IMR-90 (cell line): ENCODE results near the gene BFSP1. TPM values are rescaled to one million over a fixed set of nuclear protein-coding genes. Genes with fewer than 3 reads are reported as not detected.
A peak's percentile ranks its signal among the peaks of the same experiment; 100 is the strongest.

Source experiments
- ATAC-seq: fragments of 200-7000 bp; cut with Tn5 transposase; 2 replicates; pipeline ENCODE4 v1.9.1; 2020; ENCODE audit warnings: low read depth, mild to moderate bottlenecking, moderate library complexity
- BruUV-seq: library from RNA; stranded (reverse); fragments of 400-500 nt; replicated peaks from 2 replicates; lab custom pipeline; 2021; lab: Mats Ljungman, UMichigan
- CTCF ChIA-PET: fragments of 300-600 bp; formaldehyde crosslinking; extraction: SDS; loops from one replicate; lab custom pipeline; 2021; ENCODE audit warnings: antibody characterized with exemption; lab: Yijun Ruan, JAX
- POLR2A ChIA-PET: fragments of 300-600 bp; sonication (Branson Sonifier 250); formaldehyde crosslinking; loops from one replicate; lab custom pipeline; 2022; ENCODE audit warnings: antibody characterized with exemption; ENCODE audit not compliant: unreplicated experiment; lab: Charles Lee
- DNase-seq: peaks from one replicate; pipeline ENCODE4 v3.0.0; 2013
- H2AFZ ChIP-seq: replicated peaks from 2 replicates; pipeline ENCODE3; 2013; ENCODE audit warnings: low read length, mild to moderate bottlenecking; ENCODE audit not compliant: poor library complexity
- H2AK5ac ChIP-seq: 2 replicates; pipeline ENCODE4 v1.6.1; 2013; ENCODE audit warnings: low read depth, low read length, inconsistent platforms
- H2AK9ac ChIP-seq: replicated peaks from 2 replicates; pipeline ENCODE3; 2013; ENCODE audit warnings: mild to moderate bottlenecking, low read depth, low read length, moderate library complexity; ENCODE audit not compliant: poor library complexity
- H2BK120ac ChIP-seq: 2 replicates; pipeline ENCODE4 v1.6.1; 2013; ENCODE audit warnings: low read depth, low read length, inconsistent platforms
- H2BK15ac ChIP-seq: 3 replicates; pipeline ENCODE4 v1.6.1; 2013; ENCODE audit warnings: low read depth, low read length, inconsistent platforms
- H2BK20ac ChIP-seq: 2 replicates; pipeline ENCODE4 v1.6.1; 2013; ENCODE audit warnings: low read depth, mild to moderate bottlenecking, inconsistent platforms, low read length, moderate library complexity
- H2BK5ac ChIP-seq: 2 replicates; pipeline ENCODE4 v1.6.1; 2013; ENCODE audit warnings: mild to moderate bottlenecking, low read depth, low read length, inconsistent platforms; ENCODE audit not compliant: poor library complexity, severe bottlenecking
- H3K14ac ChIP-seq: replicated peaks from 2 replicates; pipeline ENCODE4 v1.6.1; 2013; ENCODE audit warnings: low read depth, low read length, inconsistent platforms
- H3K18ac ChIP-seq: 2 replicates; pipeline ENCODE4 v1.6.1; 2013; ENCODE audit warnings: low read depth, low read length, control low read depth
- H3K23ac ChIP-seq: 2 replicates; pipeline ENCODE4 v1.6.1; 2013; ENCODE audit warnings: low read depth, low read length, inconsistent platforms
- H3K27ac ChIP-seq: 2 replicates; pipeline ENCODE4 v1.5.1; 2013; ENCODE audit warnings: mild to moderate bottlenecking, control low read depth, low read length; ENCODE audit not compliant: insufficient read depth
- H3K27me3 ChIP-seq: 2 replicates; pipeline ENCODE4 v1.6.1; 2013; ENCODE audit warnings: low read length; ENCODE audit not compliant: control insufficient read depth, insufficient read depth
- H3K36me3 ChIP-seq: 2 replicates; pipeline ENCODE4 v1.6.1; 2013; ENCODE audit warnings: low read length, mixed read lengths; ENCODE audit not compliant: control insufficient read depth, insufficient read depth
- H3K4ac ChIP-seq: 2 replicates; pipeline ENCODE4 v1.6.1; 2013; ENCODE audit warnings: low read depth, low read length, inconsistent platforms
- H3K4me1 ChIP-seq: 2 replicates; pipeline ENCODE4 v1.6.1; 2013; ENCODE audit warnings: low read length, mixed read lengths; ENCODE audit not compliant: control insufficient read depth, insufficient read depth
- H3K4me2 ChIP-seq: 2 replicates; pipeline ENCODE4 v1.6.1; 2013; ENCODE audit warnings: low read depth, mild to moderate bottlenecking, control low read depth, low read length, moderate library complexity
- H3K4me3 ChIP-seq: 2 replicates; pipeline ENCODE4 v1.5.1; 2013; ENCODE audit warnings: low read depth, mild to moderate bottlenecking, control low read depth, low read length, moderate library complexity; ENCODE audit not compliant: insufficient read depth
- H3K56ac ChIP-seq: 2 replicates; pipeline ENCODE4 v1.6.1; 2013; ENCODE audit warnings: low read length, inconsistent platforms; ENCODE audit not compliant: insufficient read depth; ENCODE audit errors: extremely low read depth
- H3K79me1 ChIP-seq, 2 experiments: 2 replicates each; pipeline ENCODE4 v1.6.1; 2013; ENCODE audit warnings: low read length in 2 of 2, inconsistent platforms in 1 of 2, low read depth in 1 of 2
- H3K9ac ChIP-seq: 2 replicates; pipeline ENCODE4 v1.6.1; 2013; ENCODE audit warnings: low read depth, low read length, control low read depth
- H3K9me1 ChIP-seq: 2 replicates; pipeline ENCODE4 v1.6.1; 2013; ENCODE audit warnings: low read length, inconsistent platforms; ENCODE audit not compliant: insufficient read depth
- H3K9me3 ChIP-seq: 2 replicates; pipeline ENCODE4 v1.6.1; 2013; ENCODE audit warnings: low read length; ENCODE audit not compliant: control insufficient read depth, insufficient read depth
- H4K20me1 ChIP-seq: 2 replicates; pipeline ENCODE4 v1.6.1; 2013; ENCODE audit warnings: low read length, inconsistent platforms; ENCODE audit not compliant: insufficient read depth
- H4K5ac ChIP-seq: 2 replicates; pipeline ENCODE4 v1.6.1; 2013; ENCODE audit warnings: mild to moderate bottlenecking, low read depth, low read length, control low read depth
- H4K8ac ChIP-seq, 2 experiments: 2 replicates each; pipeline ENCODE4 v1.6.1; 2013; ENCODE audit warnings: low read depth in 2 of 2, low read length in 2 of 2, control low read depth in 1 of 2, inconsistent platforms in 1 of 2
- H4K91ac ChIP-seq: 2 replicates; pipeline ENCODE4 v1.6.1; 2013; ENCODE audit warnings: low read depth, low read length, inconsistent platforms; ENCODE audit not compliant: insufficient read depth
- BHLHE40 ChIP-seq: fragments of 150-350 bp; IDR thresholded peaks from 2 replicates; pipeline ENCODE4 v1.6.1; 2016; ENCODE audit warnings: mild to moderate bottlenecking, low read depth, low read length
- CHD1 ChIP-seq: IDR thresholded peaks from 2 replicates; pipeline ENCODE4 v1.6.1; 2012; ENCODE audit warnings: low read depth, low read length, improper control_type of control experiment
- FOS ChIP-seq: fragments of 150-350 bp; IDR thresholded peaks from 2 replicates; pipeline ENCODE4 v1.6.1; 2016; ENCODE audit warnings: low read depth, low read length
- MAFK ChIP-seq: IDR thresholded peaks from 2 replicates; pipeline ENCODE4 v1.6.1; 2012; ENCODE audit warnings: low read depth, low read length, improper control_type of control experiment
- MAZ ChIP-seq: IDR thresholded peaks from 2 replicates; pipeline ENCODE4 v1.6.1; 2012; ENCODE audit warnings: low read depth, mild to moderate bottlenecking, low read length, improper control_type of control experiment, moderate library complexity, borderline replicate concordance
- MXI1 ChIP-seq: IDR thresholded peaks from 2 replicates; pipeline ENCODE4 v1.6.1; 2012; ENCODE audit warnings: low read depth, mild to moderate bottlenecking, low read length, moderate library complexity, borderline replicate concordance
- NFE2L2 ChIP-seq: fragments of 150-350 bp; IDR thresholded peaks from 2 replicates; pipeline ENCODE4 v1.6.1; 2016; ENCODE audit warnings: low read depth, mild to moderate bottlenecking, low read length
- POLR2A ChIP-seq: IDR thresholded peaks from 2 replicates; pipeline ENCODE4 v1.6.1; 2012; ENCODE audit warnings: mild to moderate bottlenecking, low read depth, low read length
- RCOR1 ChIP-seq: IDR thresholded peaks from 2 replicates; pipeline ENCODE4 v1.6.1; 2012; ENCODE audit warnings: mild to moderate bottlenecking, low read length, improper control_type of control experiment; ENCODE audit not compliant: insufficient replicate concordance
- RFX5 ChIP-seq: IDR thresholded peaks from 2 replicates; pipeline ENCODE4 v1.8.0; 2012; ENCODE audit warnings: low read depth, mild to moderate bottlenecking, low read length, moderate library complexity
- SMC3 ChIP-seq: fragments of 150-350 bp; IDR thresholded peaks from 2 replicates; pipeline ENCODE4 v1.6.1; 2016; ENCODE audit warnings: low read depth, mild to moderate bottlenecking, antibody characterized with exemption, low read length, moderate library complexity
- WGBS, 2 experiments: methylation state at CpG; one replicate each; pipeline versions ENCODE4 v1.1.5 to v1.1.7; 2013; ENCODE audit warnings: missing lambda C conversion rate in 2 of 2; ENCODE audit not compliant: insufficient read length in 1 of 2; ENCODE audit errors: extremely low coverage in 2 of 2; 5-methylcytosine and 5-hydroxymethylcytosine counted together
- dilution Hi-C: fragments of 300-500 bp; cut with HindIII; formaldehyde crosslinking; loops from one replicate; pipeline ENCODE4 v1.14.3; 2018; ENCODE audit warnings: low sequenced_read_pairs; ENCODE audit not compliant: unreplicated experiment
- in situ Hi-C: fragments of 300-500 bp; cut with MboI; formaldehyde crosslinking; loops from 3 replicates; pipeline ENCODE4 v1.14.3; 2019; ENCODE audit warnings: low sequenced_read_pairs, inconsistent platforms, mixed read lengths
- intact Hi-C: fragments of 100-400 bp; cut with micrococcal nuclease; formaldehyde crosslinking; loops from 2 replicates; pipeline ENCODE4 v1.10.0; 2022
- polyA plus RNA-seq, 3 experiments: library from polyadenylated mRNA; depleted of rRNA; stranded (reverse); fragments of >200 nt; gene quantifications; 2 replicates each; pipeline ENCODE4 v1.2.3, GENCODE V29; 2012; ENCODE audit warnings: low replicate concordance in 1 of 3
- total RNA-seq: library from RNA; depleted of rRNA; stranded (reverse); fragments of >200 nt; gene quantifications from 2 replicates; pipeline ENCODE4 v1.2.3, GENCODE V29; 2012
- TF ChIP-seq, protein P1 (sequence below): conservative IDR thresholded peaks from 2 replicates; pipeline ENCODE4 v1.5.1; 2012; ENCODE audit warnings: mild to moderate bottlenecking, low read depth, low read length, improper control_type of control experiment
- TF ChIP-seq, protein P2 (sequence below): fragments of 150-350 bp; IDR thresholded peaks from 2 replicates; pipeline ENCODE4 v1.6.1; 2017; ENCODE audit warnings: mild to moderate bottlenecking, antibody characterized with exemption, low read length, low read depth

Gene BFSP1
- total and polyA plus RNA-seq, 2 of the 4 experiments (the other 2 are of a cell fraction): 1.1 to 2.0 TPM

DNA sequence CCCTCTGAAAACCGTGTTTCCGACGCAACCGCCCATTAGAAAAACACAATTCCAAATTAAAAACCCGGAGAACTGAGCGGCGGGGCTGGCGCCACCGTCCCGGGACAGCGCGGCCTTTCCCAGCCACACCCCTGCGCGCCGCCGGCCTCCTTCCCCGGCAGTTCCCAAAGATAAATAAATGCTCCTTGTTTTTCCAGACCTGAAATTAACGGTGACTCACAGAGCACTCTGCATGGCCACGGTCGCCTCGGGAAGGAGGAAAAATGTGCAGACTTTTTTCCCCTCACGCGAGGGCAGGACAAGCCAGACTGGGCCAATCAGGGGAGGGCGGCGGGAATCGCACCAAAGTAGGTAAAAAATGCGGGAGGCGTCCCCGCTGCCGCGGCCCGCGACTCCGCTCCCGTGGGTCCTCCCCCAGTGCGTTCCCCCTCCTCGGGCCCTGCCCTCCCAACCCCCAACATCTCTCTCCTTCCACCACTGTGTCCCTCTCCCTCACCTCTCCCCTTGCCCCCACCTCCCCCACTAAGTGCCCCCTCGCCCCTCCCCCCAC lies 37.9 kb upstream of the BFSP1 start (continued):
- TF ChIP-seq MAFK (no peak), BHLHE40 (peak; percentile 90)

DNA sequence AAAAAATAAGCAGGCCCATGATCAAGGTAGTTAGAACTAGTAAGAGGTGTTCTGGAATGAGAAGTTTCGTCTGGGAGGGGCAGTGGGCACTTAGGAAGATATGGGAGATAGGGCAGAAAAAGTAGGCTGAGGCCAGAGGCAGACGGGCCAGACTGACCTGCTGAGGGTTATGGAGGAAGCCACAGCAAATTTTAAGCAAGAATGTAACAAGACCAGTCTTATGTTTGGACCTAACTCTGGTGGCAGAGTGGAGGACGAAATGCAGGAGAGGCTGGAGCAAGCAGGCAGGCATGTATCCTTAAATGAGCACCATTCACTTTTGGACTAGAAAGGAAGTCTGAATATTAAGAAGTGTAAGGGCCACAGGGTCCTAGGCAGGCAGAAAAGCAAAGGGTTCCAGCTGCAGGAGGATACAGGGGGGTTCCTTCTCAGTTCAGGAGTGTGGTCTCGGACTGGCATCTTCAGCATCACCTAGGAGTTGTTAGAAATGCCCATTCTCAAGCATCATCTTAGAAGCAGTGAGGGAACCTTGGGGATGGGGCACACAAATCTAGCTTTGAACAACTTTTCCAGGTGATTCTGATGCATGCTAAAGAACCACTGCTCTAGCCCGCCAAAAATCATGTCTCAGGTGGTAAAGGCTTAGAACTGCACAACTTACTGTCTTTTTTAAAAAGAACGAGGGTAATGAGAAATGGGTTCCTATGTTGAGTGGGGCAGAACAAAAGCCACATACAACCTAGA lies 37.0 kb upstream of the BFSP1 start:
- peaks cover 8 to 22% of the 10 kb centered on the region in 2 experiments for H3K79me1 ChIP-seq
- H2BK5ac ChIP-seq: peak overlapping the region; percentile 77
- peak overlapping the region; percentile 96 for H2BK15ac ChIP-seq
- H3K14ac ChIP-seq: peak overlapping the region; percentile 94
- H3K4me2 ChIP-seq: peak overlapping the region; percentile 52
- ChIA-PET CTCF (no interaction called here), POLR2A (no interaction called here)
- no peak for ATAC-seq
- no peak overlapping the region for H3K4me3 ChIP-seq
- peak overlapping the region; percentile 93 for H4K91ac ChIP-seq
- WGBS, 2 experiments: 88% methylated on average over 2 of the region's 6 CpGs; no CpG with 5 or more reads in 1 of the 2 experiments
- no peaks in the 10 kb centered on the region for H3K36me3 ChIP-seq
- peak overlapping the region; percentile 90 for H2AK9ac ChIP-seq
- no peaks in the 10 kb centered on the region for H3K27me3 ChIP-seq
- H3K23ac ChIP-seq: peak overlapping the region; percentile 91
- peak overlapping the region; percentile 82 for H3K9ac ChIP-seq
- dilution Hi-C loops (no loop called here), intact Hi-C loops (no loop called here), in situ Hi-C loops (no loop called here)
- H3K4ac ChIP-seq: peak overlapping the region; percentile 94
- peak overlapping the region; percentile 92 for H2BK20ac ChIP-seq
- H4K8ac ChIP-seq: peak overlapping the region; percentile 72 to 93
- peak overlapping the region; percentile 46 for H2AFZ ChIP-seq
- H3K18ac ChIP-seq: peak overlapping the region; percentile 58
- H2AK5ac ChIP-seq: peak overlapping the region; percentile 97
- H3K4me1 ChIP-seq: peaks cover 9% of the 10 kb centered on the region
- no TSS peak for BruUV-seq
- peaks cover 28% of the 10 kb centered on the region for H4K20me1 ChIP-seq
- H3K9me3 ChIP-seq: no peaks in the 10 kb centered on the region
- H2BK120ac ChIP-seq: peak overlapping the region; percentile 94
- peak overlapping the region; percentile 84 for H3K27ac ChIP-seq
- H3K9me1 ChIP-seq: no peaks in the 10 kb centered on the region; the same call in 1 of the 2 replicates
- DNase-seq: no peak
- H3K56ac ChIP-seq: peak overlapping the region; percentile 94
- H4K5ac ChIP-seq: peak overlapping the region; percentile 91
- TF ChIP-seq SMC3 (no peak), CHD1 (no peak), RCOR1 (no peak), FOS (no peak), POLR2A (no peak), MAZ (no peak), NFE2L2 (no peak), MXI1 (no peak), MAFK (no peak), RFX5 (no peak)
- TF ChIP-seq, protein P1, sequence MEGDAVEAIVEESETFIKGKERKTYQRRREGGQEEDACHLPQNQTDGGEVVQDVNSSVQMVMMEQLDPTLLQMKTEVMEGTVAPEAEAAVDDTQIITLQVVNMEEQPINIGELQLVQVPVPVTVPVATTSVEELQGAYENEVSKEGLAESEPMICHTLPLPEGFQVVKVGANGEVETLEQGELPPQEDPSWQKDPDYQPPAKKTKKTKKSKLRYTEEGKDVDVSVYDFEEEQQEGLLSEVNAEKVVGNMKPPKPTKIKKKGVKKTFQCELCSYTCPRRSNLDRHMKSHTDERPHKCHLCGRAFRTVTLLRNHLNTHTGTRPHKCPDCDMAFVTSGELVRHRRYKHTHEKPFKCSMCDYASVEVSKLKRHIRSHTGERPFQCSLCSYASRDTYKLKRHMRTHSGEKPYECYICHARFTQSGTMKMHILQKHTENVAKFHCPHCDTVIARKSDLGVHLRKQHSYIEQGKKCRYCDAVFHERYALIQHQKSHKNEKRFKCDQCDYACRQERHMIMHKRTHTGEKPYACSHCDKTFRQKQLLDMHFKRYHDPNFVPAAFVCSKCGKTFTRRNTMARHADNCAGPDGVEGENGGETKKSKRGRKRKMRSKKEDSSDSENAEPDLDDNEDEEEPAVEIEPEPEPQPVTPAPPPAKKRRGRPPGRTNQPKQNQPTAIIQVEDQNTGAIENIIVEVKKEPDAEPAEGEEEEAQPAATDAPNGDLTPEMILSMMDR: no peak
- TF ChIP-seq, protein P2, sequence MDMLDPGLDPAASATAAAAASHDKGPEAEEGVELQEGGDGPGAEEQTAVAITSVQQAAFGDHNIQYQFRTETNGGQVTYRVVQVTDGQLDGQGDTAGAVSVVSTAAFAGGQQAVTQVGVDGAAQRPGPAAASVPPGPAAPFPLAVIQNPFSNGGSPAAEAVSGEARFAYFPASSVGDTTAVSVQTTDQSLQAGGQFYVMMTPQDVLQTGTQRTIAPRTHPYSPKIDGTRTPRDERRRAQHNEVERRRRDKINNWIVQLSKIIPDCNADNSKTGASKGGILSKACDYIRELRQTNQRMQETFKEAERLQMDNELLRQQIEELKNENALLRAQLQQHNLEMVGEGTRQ: no peak
